ENCODE measurements around the gene PDE8B.

The PDE8B gene

DNA sequence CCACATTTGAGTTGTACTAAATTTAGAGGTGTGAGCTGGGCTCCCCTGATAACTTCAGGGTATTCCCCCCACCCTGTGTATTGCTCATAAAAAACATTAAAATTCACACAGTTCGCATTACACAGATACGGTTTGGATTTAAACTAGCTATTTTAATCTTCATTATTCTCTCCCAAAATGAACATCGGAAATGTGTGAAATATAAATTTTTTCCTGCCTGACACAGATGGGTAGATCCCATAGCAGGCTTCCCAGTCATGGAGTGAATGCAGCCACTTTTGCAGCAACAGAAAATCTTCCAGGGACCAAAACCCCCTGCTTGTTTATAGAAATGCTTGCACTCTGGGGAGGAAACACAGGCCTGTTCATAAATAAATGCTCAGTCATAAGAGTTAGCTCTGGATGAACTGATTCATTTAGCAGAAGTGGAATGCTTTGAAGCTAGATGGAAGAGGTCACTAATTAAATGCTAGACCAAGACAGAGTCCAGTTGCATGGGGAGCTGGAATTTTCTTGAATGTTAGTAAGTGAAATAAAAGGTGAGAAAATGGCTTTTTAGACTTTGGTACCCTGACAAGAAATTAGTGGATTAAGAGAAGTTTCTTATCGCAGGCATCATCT, 115.6 kb downstream of the PDE8B start:
- DNase-seq (ENCODE audit: extremely low read depth, low read depth): no peak
- no peak overlapping the region for H3K4me3 ChIP-seq (replicated peaks; ENCODE audit: low read depth, low read length)
- TF ChIP-seq, protein P1, sequence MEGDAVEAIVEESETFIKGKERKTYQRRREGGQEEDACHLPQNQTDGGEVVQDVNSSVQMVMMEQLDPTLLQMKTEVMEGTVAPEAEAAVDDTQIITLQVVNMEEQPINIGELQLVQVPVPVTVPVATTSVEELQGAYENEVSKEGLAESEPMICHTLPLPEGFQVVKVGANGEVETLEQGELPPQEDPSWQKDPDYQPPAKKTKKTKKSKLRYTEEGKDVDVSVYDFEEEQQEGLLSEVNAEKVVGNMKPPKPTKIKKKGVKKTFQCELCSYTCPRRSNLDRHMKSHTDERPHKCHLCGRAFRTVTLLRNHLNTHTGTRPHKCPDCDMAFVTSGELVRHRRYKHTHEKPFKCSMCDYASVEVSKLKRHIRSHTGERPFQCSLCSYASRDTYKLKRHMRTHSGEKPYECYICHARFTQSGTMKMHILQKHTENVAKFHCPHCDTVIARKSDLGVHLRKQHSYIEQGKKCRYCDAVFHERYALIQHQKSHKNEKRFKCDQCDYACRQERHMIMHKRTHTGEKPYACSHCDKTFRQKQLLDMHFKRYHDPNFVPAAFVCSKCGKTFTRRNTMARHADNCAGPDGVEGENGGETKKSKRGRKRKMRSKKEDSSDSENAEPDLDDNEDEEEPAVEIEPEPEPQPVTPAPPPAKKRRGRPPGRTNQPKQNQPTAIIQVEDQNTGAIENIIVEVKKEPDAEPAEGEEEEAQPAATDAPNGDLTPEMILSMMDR (IDR thresholded peaks at IDR 0.05; ENCODE audit: low read depth, low read length, missing control alignments): no peak

DNA sequence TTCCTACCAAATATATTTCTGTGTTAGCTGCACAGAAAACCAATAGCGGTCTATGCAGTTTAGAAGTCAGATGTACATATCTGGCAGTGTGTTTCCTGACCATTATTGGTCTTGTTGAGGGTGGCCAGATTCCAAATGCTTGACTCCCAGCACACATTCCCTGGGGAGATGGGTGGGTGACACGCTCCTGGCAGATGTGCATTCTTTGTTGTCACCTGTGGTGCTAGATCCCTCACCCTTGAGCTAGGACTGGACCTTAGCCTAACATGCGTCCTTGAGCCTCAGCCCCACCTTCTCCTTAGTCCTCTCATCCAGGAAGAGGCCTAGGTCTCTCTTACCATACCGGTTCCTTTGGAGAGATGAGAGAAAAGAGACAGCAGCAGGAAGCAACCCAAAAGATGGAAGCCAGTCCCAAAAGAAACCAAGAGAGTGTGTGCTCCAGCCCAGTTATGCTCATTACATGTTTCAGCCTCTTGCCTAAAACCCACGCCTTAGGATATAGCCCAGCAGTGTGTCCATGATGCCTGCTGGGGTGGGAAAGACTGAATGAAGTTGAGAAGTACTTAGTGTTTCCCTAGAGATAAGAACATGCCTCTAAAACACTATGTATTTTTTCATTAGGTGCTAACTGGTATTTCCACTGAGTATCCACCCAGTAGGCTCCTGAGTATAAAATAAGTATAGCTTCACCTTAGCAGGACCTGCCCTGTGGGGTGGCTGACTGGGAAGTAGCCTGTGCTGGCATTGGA, 116.7 kb downstream of the PDE8B start:
- H3K4me3 ChIP-seq (replicated peaks; ENCODE audit: low read depth, low read length): no peak overlapping the region
- TF ChIP-seq, protein P1 (IDR thresholded peaks at IDR 0.05; ENCODE audit: low read depth, low read length, missing control alignments): no peak
- DNase-seq (ENCODE audit: extremely low read depth, low read depth): no peak

DNA sequence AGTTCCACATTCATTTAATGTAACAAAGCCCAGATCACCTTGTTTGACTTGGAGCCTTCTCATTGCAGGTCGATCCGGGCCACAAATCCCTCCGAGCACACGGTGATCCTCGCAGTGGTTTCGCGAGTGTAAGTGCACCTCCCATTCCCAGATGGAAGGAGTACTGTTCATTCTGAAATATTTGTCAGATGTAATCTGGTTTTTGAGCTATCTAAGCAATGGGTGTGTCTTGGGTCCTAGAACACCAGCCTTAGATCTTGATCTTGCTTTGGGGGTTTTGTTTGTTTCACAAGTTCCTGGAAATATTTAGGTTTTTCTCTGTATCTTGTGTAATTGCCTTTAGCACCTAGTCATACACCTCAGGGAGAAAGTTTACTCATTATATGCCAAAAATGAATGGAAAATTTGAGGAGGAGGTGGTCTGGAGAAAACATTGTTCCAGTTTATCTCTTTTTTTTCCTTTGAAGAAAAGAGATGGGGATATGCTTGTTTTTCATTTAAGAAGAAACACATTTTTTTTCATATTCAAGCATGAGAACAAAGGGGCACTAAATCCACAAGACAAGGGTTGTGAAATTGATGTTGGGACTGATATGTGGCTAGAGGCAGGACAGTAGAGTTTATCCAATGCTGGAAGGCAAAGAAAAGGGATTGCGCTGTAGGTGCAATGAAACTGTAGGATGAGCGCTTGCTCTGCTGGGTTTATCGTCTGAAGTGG, 118.6 kb downstream of the PDE8B start:
- TF ChIP-seq, protein P1 (IDR thresholded peaks at IDR 0.05; ENCODE audit: low read depth, low read length, missing control alignments): no peak
- no peak overlapping the region for H3K4me3 ChIP-seq (replicated peaks; ENCODE audit: low read depth, low read length)
- DNase-seq (ENCODE audit: extremely low read depth, low read depth): no peak

DNA sequence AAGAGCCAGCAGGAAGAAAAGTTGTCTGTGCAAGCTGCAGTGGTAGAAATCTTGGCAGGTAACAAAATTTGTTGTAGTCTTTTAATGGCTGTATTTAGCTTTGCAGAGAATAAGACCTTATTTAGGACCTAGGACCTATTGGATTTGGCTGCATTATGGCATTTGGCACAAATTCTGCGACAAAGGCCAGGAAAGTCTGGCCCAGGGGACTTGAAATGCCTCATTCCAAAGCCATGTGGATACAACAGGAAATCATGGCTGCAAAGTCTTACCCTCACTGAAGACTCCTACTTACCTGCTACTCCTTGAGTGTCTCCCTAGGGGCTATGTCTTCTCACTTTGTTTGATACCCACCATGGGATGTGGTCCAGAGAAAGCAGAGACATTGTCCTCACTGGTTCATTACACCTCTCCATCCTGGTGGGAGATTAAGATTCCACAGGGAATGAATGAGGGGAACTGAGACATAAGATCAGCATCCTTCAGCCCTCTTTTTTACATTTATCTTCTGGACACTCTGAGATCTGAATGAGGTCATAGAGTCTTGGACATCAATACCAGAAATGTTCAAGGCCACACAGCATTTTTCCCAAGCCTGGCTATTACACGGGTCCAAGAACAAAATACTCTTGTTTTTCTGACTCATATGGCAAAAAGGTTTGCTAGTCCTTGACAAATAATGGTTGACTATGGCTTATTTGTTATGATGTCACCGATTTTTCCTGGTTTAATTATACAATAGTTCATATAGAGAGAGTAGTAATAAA, 119.4 kb downstream of the PDE8B start:
- DNase-seq (ENCODE audit: extremely low read depth, low read depth): no peak
- TF ChIP-seq, protein P1 (IDR thresholded peaks at IDR 0.05; ENCODE audit: low read depth, low read length, missing control alignments): no peak

DNA sequence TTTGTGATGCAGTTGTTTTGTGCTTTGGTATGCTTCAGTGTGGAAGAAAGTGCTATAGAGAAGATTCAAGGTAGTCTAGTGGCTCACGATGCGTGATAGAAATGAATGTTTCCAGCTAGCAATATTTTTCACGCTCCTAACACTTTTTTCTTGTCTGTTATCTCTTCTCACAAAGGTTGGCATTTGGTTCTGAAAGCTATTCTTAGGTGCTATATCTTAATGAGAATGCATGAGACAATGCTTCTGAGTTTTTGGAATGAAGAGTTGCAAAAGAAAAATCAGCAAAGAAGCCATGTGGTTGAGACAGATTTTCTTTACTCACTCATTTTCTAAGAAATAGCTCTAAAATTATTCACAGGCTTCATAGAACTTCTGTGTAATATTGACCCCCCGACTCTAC, 122.6 kb downstream of the PDE8B start:
- TF ChIP-seq, protein P1 (IDR thresholded peaks at IDR 0.05; ENCODE audit: low read depth, low read length, missing control alignments): no peak

More for the DNA sequence above, 119.4 kb downstream of the PDE8B start:
- no peak overlapping the region for H3K4me3 ChIP-seq (replicated peaks; ENCODE audit: low read depth, low read length)

DNA sequence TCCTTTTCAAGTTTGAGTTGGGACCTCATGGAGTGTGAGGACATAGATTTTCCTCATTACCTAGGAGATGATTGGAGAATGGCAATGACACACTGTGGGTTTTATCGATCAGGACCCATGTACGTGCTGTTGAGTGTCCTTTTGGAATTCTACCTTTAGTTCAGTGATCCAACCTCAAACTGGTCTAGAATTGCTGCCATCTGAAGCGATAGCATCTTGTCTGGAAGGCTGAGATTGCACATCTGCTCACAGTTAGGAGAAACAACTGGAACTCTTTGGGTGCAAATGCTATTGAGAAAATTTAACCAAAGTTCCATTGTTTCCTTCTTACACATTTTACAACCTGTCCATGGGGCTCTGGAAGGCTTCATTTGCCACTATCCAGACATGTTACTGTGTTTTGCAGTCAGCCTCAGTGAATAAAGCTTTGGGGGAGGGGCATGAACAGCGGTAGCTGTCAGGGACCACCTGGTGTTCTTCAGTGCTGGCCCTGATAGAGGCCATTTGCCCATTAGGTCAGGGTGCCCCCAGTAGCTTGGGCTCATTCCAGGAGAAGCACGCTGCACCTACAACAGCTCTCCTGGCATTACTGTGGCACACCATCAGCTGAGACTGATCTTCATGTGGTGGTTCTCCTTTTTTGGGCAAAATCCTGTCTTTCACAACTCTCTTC, 123.1 kb downstream of the PDE8B start:
- no peak overlapping the region for H3K4me3 ChIP-seq (replicated peaks; ENCODE audit: low read depth, low read length)
- TF ChIP-seq, protein P1 (IDR thresholded peaks at IDR 0.05; ENCODE audit: low read depth, low read length, missing control alignments): no peak
- no peak for DNase-seq (ENCODE audit: extremely low read depth, low read depth)

More for the DNA sequence above, 122.6 kb downstream of the PDE8B start:
- H3K4me3 ChIP-seq (replicated peaks; ENCODE audit: low read depth, low read length): no peak overlapping the region
- DNase-seq (ENCODE audit: extremely low read depth, low read depth): no peak

Measured in HFF-Myc (cell line).